Measurements from ENCODE around the gene FREM2.

- TF ChIP-seq RCOR1 (IDR thresholded peaks at IDR 0.05; ENCODE audit: insufficient replicate concordance, low read length) = no peak
- TF ChIP-seq CTCF (conservative IDR thresholded peaks at IDR 0.05; ENCODE audit: low read depth, low read length) = no peak
- no peak for TF ChIP-seq RFX5 (IDR thresholded peaks at IDR 0.05; ENCODE audit: low read depth, low read length)
- no peak for TF ChIP-seq MXI1 (IDR thresholded peaks at IDR 0.05; ENCODE audit: borderline replicate concordance, low read depth, low read length)
- TF ChIP-seq POLR2A (IDR thresholded peaks at IDR 0.05; ENCODE audit: low read depth, low read length) = no peak
- TF ChIP-seq BHLHE40 (IDR thresholded peaks at IDR 0.05; ENCODE audit: low read depth, low read length) = no peak
- no peak for TF ChIP-seq RAD21 (IDR thresholded peaks at IDR 0.05; ENCODE audit: low read length)
- no peak for TF ChIP-seq USF2 (IDR thresholded peaks at IDR 0.05; ENCODE audit: low read depth, low read length)
- no peak for TF ChIP-seq NFE2L2 (IDR thresholded peaks at IDR 0.05; ENCODE audit: low read depth, low read length)
- TF ChIP-seq SMC3 (IDR thresholded peaks at IDR 0.05; ENCODE audit: low read depth, low read length) = no peak
- no peak for TF ChIP-seq MAFK (IDR thresholded peaks at IDR 0.05; ENCODE audit: low read depth, low read length)
- no peak for TF ChIP-seq CEBPB (IDR thresholded peaks at IDR 0.05; ENCODE audit: low read depth, low read length)
Measured at GRCh38 chr13:38702669-38703068, 15.8 kb downstream of the FREM2 start.

Data from IMR-90 (cell line).